Suprapubic skin (tissue), 4 donors: ENCODE data around the gene ZNF546.
"Not testable (repeated sequence)": the region's sequence is repeated elsewhere in the genome, so short reads cannot be mapped to it uniquely, and the experiment has no call there.

ENCODE experiments used
- CTCF ChIP-seq, 2 donors: fragments of 200-600 bp in 1 of 2; fragments of 450-650 bp in 1 of 2; sonication (generic) in 1 of 2; IDR thresholded peaks; one replicate each; pipeline ENCODE4 v1.5.1; 2016 to 2019; ENCODE audit warnings: antibody characterized with exemption in 2 of 2, mild to moderate bottlenecking in 1 of 2, moderate library complexity in 1 of 2
- POLR2A ChIP-seq, 2 donors: fragments of 450-650 bp; IDR thresholded peaks; one replicate each; pipeline ENCODE4 v1.6.1; 2017; ENCODE audit warnings: antibody characterized with exemption in 2 of 2, mild to moderate bottlenecking in 2 of 2, moderate library complexity in 2 of 2
- POLR2AphosphoS5 ChIP-seq, 3 donors: sonication (generic); formaldehyde crosslinking; IDR thresholded peaks; one replicate each; pipeline ENCODE4 v1.6.1; 2017; ENCODE audit warnings: antibody characterized with exemption in 3 of 3

- TF ChIP-seq POLR2AphosphoS5, CTCF, POLR2A (IDR thresholded peaks at IDR 0.05): not testable (repeated sequence)
Measured at GRCh38 chr19:40041718-40042117, 44.9 kb downstream of the ZNF546 start.
